K562 (cell line): Measurements from ENCODE around the gene DBNDD1. TPM values are rescaled to one million over a fixed set of nuclear protein-coding genes. Genes with fewer than 3 reads are reported as not detected.

Experiments
- ATAC-seq: fragments of 200-7000 bp; cut with Tn5 transposase; 3 replicates; pipeline ENCODE4 v1.9.1; 2020; ENCODE audit warnings: moderate library complexity
- BruUV-seq: library from RNA; stranded (reverse); fragments of 400-500 nt; replicated peaks from 2 replicates; lab custom pipeline; 2021; lab: Mats Ljungman, UMichigan
- CTCF ChIA-PET: fragments of 300-600 bp; formaldehyde crosslinking; extraction: SDS; loops from one replicate; lab custom pipeline; 2021; ENCODE audit warnings: low intra/inter-chr PET ratio; lab: Yijun Ruan, JAX
- POLR2A ChIA-PET: fragments of 300-600, 350-650 bp; sonication (Branson Sonifier 250); formaldehyde crosslinking; extraction: SDS; loops from one replicate; lab custom pipeline; 2021; ENCODE audit warnings: antibody characterized with exemption, inconsistent platforms; lab: Yijun Ruan, JAX
- DNase-seq, 4 experiments: peaks; one replicate each; pipeline versions ENCODE4 v3.0.0 to v3.0.0-alpha.2; 2011 to 2018; ENCODE audit warnings: low spot score in 3 of 4, mixed read lengths in 3 of 4; ENCODE audit errors: extremely low read depth in 1 of 4
- FAIRE-seq: peaks from 2 replicates; lab custom pipeline; 2011; peaks lifted over from hg19 to GRCh38; lab: Jason Lieb, UNC
- H2AFZ ChIP-seq: 2 replicates; pipeline ENCODE4 v1.6.0; 2011; ENCODE audit warnings: low read depth, low read length, control low read depth, inconsistent platforms
- H3K27ac ChIP-seq: fragments of 200-600 bp; 3 replicates; pipeline ENCODE4 v1.8.0; 2011; ENCODE audit warnings: low read depth, mild to moderate bottlenecking, control low read depth, inconsistent platforms, low read length, moderate library complexity, mixed read lengths; ENCODE audit errors: extremely low read depth
- H3K27me3 ChIP-seq, 2 experiments: fragments of 300-600 bp in 1 of 2; 2 replicates in 1 of 2; 3 replicates in 1 of 2; pipeline versions ENCODE4 v1.6.0 to v1.8.0; 2011; ENCODE audit warnings: inconsistent platforms in 2 of 2, low read length in 2 of 2, mild to moderate bottlenecking in 1 of 2, mixed read lengths in 1 of 2, moderate library complexity in 1 of 2; ENCODE audit not compliant: control insufficient read depth in 2 of 2, insufficient read depth in 2 of 2
- H3K36me3 ChIP-seq: fragments of 300-600 bp; 3 replicates; pipeline ENCODE4 v1.8.0; 2011; ENCODE audit warnings: mild to moderate bottlenecking, low read length, inconsistent platforms; ENCODE audit not compliant: control insufficient read depth, insufficient read depth
- H3K4me1 ChIP-seq, 2 experiments: fragments of 200-600 bp in 1 of 2; replicated peaks in 1 of 2; 2 replicates in 1 of 2; 3 replicates in 1 of 2; pipeline versions ENCODE4 v1.5.1 to v1.8.0; 2011; ENCODE audit warnings: inconsistent platforms in 2 of 2, low read length in 2 of 2, mild to moderate bottlenecking in 1 of 2, mixed read lengths in 1 of 2, moderate library complexity in 1 of 2; ENCODE audit not compliant: control insufficient read depth in 2 of 2, insufficient read depth in 2 of 2
- H3K4me2 ChIP-seq: 2 replicates; pipeline ENCODE4 v1.6.1; 2011; ENCODE audit warnings: low read length, control low read depth, inconsistent platforms, mixed read lengths; ENCODE audit not compliant: insufficient read depth
- H3K4me3 ChIP-seq: fragments of 200-600 bp; sonication (generic), shearing (Covaris generic); 2 replicates; pipeline ENCODE4 v1.5.1; 2016; ENCODE audit warnings: control low read depth, inconsistent platforms
- H3K79me2 ChIP-seq: fragments of 200-600 bp; 3 replicates; pipeline ENCODE4 v1.8.0; 2011; ENCODE audit warnings: low read length, inconsistent platforms; ENCODE audit not compliant: control insufficient read depth, insufficient read depth
- H3K9ac ChIP-seq, 2 experiments: 2 replicates each; pipeline versions ENCODE4 v1.6.0 to v1.6.1; 2011; ENCODE audit warnings: low read depth in 2 of 2, low read length in 2 of 2, control low read depth in 1 of 2, inconsistent platforms in 1 of 2, mild to moderate bottlenecking in 1 of 2, mixed read lengths in 1 of 2; ENCODE audit not compliant: insufficient read depth in 1 of 2
- H3K9me1 ChIP-seq: one replicate; pipeline ENCODE4 v1.6.0; 2011; ENCODE audit warnings: inconsistent platforms, mild to moderate bottlenecking, low read length, moderate library complexity; ENCODE audit not compliant: control insufficient read depth, insufficient read depth
- H3K9me3 ChIP-seq: replicated peaks from 2 replicates; pipeline ENCODE4 v1.5.1; 2011; ENCODE audit warnings: low read depth, low read length, inconsistent platforms; ENCODE audit not compliant: control insufficient read depth, insufficient read depth
- H4K20me1 ChIP-seq: replicated peaks from 2 replicates; pipeline ENCODE4 v1.6.1; 2011; ENCODE audit warnings: low read length, inconsistent platforms, mixed read lengths; ENCODE audit not compliant: control insufficient read depth, insufficient read depth
- DDX20 ChIP-seq: fragments of 450-650 bp; IDR thresholded peaks from 2 replicates; pipeline ENCODE4 v1.6.1; 2016; ENCODE audit warnings: missing genetic modification characterization, low read depth, mild to moderate bottlenecking, missing compliant biosample characterization, moderate library complexity
- FUS ChIP-seq: fragments of 200-400 bp; formaldehyde crosslinking; optimal IDR thresholded peaks from 2 replicates; pipeline ENCODE3; 2017; ENCODE audit warnings: low read depth, low read length
- HNRNPK ChIP-seq: fragments of 200-400 bp; formaldehyde crosslinking; IDR thresholded peaks from one replicate; pipeline ENCODE4 v1.6.1; 2018; ENCODE audit warnings: mild to moderate bottlenecking, low read depth, low read length; ENCODE audit not compliant: poor library complexity, severe bottlenecking
- ID3 ChIP-seq, 2 experiments: fragments of 250-450 bp in 1 of 2; fragments of 450-650 bp in 1 of 2; sonication (Bioruptor Pico) in 1 of 2; IDR thresholded peaks; 2 replicates each; pipeline versions ENCODE4 v1.6.1 to v1.8.0; 2016 to 2021; ENCODE audit warnings: mild to moderate bottlenecking in 2 of 2, moderate library complexity in 2 of 2, missing compliant biosample characterization in 1 of 2, missing genetic modification characterization in 1 of 2
- JUNB ChIP-seq: fragments of 450-650 bp; formaldehyde crosslinking; conservative IDR thresholded peaks from 2 replicates; pipeline ENCODE4 v1.4.0; 2020; ENCODE audit warnings: mild to moderate bottlenecking
- NBN ChIP-seq: fragments of 450-650 bp; IDR thresholded peaks from 2 replicates; pipeline ENCODE4 v1.6.1; 2016; ENCODE audit warnings: low read depth, mild to moderate bottlenecking
- NCOA4 ChIP-seq: fragments of 450-650 bp; IDR thresholded peaks from 2 replicates; pipeline ENCODE4 v1.6.1; 2018; ENCODE audit warnings: mild to moderate bottlenecking; ENCODE audit not compliant: partially characterized antibody
- RB1 ChIP-seq: fragments of 450-650 bp; IDR thresholded peaks from 2 replicates; pipeline ENCODE4 v1.6.1; 2017; ENCODE audit warnings: low read depth, mild to moderate bottlenecking
- SMAD1 ChIP-seq: fragments of 150-350 bp; IDR thresholded peaks from 2 replicates; pipeline ENCODE4 v1.6.1; 2014; ENCODE audit warnings: low read length, low read depth; ENCODE audit not compliant: partially characterized antibody
- UBTF ChIP-seq, 2 experiments: IDR thresholded peaks; 2 replicates each; pipeline ENCODE4 v1.6.1; 2012; ENCODE audit warnings: improper control_type of control experiment in 2 of 2, low read depth in 2 of 2, low read length in 2 of 2, borderline replicate concordance in 1 of 2
- ZBTB9 ChIP-seq: fragments of 450-650 bp; formaldehyde crosslinking; IDR thresholded peaks from 2 replicates; pipeline ENCODE4 v1.4.0; 2020; ENCODE audit warnings: mild to moderate bottlenecking, moderate library complexity
- ZNF133 ChIP-seq: fragments of 250-450 bp; sonication (Bioruptor Pico); IDR thresholded peaks from 2 replicates; pipeline ENCODE4 v1.4.0; 2020; ENCODE audit warnings: mild to moderate bottlenecking
- ZNF263 ChIP-seq: sonication (generic); formaldehyde crosslinking; IDR thresholded peaks from 2 replicates; pipeline ENCODE4 v1.8.0; 2022; ENCODE audit warnings: mild to moderate bottlenecking, missing genetic modification reagents, borderline replicate concordance
- ZNF384 ChIP-seq: IDR thresholded peaks from 2 replicates; pipeline ENCODE4 v1.6.1; 2012; ENCODE audit warnings: low read depth, low read length, improper control_type of control experiment
- ZNF449 ChIP-seq: fragments of 250-450 bp; sonication (Bioruptor Pico); IDR thresholded peaks from 2 replicates; pipeline ENCODE4 v1.8.0; 2022; ENCODE audit warnings: moderate library complexity, mild to moderate bottlenecking, inconsistent platforms
- WGBS: fragments of 100-300 bp; shearing (Covaris generic); methylation state at CpG from one replicate; pipeline ENCODE4 v1.1.6; 2016; ENCODE audit warnings: low coverage, mixed read lengths; ENCODE audit not compliant: insufficient coverage; ENCODE audit errors: missing lambda C conversion rate; 5-methylcytosine and 5-hydroxymethylcytosine counted together
- in situ Hi-C: fragments of 300-500 bp; cut with MboI; formaldehyde crosslinking; loops from 4 replicates; pipeline ENCODE4 v1.15.0; 2018; ENCODE audit warnings: inconsistent platforms, mixed read lengths
- intact Hi-C: fragments of 100-400 bp; cut with micrococcal nuclease; formaldehyde crosslinking; loops from 2 replicates; pipeline ENCODE4 v1.14.2; 2022
- polyA plus RNA-seq, 8 experiments: library from polyadenylated mRNA; depleted of rRNA in 4 of 8; stranded (reverse) in 5 of 8; unstranded in 3 of 8; fragments of >200 nt; fragmentation: Nextera tagmentation in 2 of 8; fragmentation: Illumina TruSeq in 1 of 8; extraction: Ambion mirVana in 2 of 8; extraction: Trizol in 1 of 8; gene quantifications; 2 replicates each; pipeline versions ENCODE4 v1.2.1 to v1.2.3, GENCODE V29; 2011 to 2014; ENCODE audit warnings: inconsistent platforms in 1 of 8, missing spikeins in 1 of 8
- total RNA-seq, 7 experiments: library from RNA; depleted of rRNA in 6 of 7; stranded (reverse); fragments of >200 nt in 6 of 7; fragmentation: Illumina TruSeq in 2 of 7; extraction: Trizol in 2 of 7; gene quantifications; 2 replicates each; pipeline versions ENCODE4 v1.2.1 to v1.2.3, GENCODE V29; 2011 to 2021; ENCODE audit warnings: low replicate concordance in 1 of 7

The DBNDD1 gene
- total and polyA plus RNA-seq, 9 of the 15 experiments (the other 6 are each of a cell fraction or from before 2014, with no cell fraction given) = 0.55 to 13.0 (median 5.8) TPM

DNA sequence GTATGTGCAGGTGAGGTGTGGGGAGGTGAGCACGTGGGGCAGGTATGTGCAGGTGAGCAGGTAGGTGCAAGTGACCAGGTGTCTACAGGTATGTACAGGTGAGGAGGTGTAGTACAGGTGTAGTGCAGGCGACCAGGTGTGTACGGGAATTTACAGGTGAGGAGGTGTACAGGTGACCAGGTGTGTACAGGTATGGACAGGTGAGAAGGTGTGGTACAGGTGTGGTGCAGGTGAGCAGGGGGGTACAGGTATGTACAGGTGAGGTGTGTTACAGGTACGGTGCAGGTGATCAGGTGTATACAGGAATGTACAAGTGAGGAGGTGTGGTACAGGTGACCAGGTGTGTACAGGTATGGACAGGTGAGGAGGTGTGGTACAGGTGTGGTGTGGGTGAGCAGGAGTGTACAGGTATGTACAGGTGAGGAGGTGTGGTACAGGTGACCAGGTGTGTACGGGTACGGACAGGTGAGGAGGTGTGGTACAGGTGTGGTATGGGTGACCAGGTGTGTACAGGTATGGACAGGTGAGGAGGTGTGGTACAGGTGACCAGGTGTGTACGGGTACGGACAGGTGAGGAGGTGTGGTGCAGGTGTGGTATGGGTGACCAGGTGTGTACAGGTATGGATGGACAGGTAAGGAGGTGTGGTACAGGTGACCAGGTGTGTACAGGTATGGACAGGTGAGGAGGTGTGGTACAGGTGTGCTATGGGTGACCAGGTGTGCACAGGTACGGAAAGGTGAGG, 12.8 kb upstream of the DBNDD1 start:
- Histone ChIP-seq H3K9me3 (no peaks in the 10 kb centered on the region), H3K79me2 (no peaks in the 10 kb centered on the region), H3K4me2 (no peak overlapping the region), H3K4me3 (no peak overlapping the region), H2AFZ (no peak overlapping the region), H3K9me1 (peaks cover 5% of the 10 kb centered on the region), H3K27me3 (no peaks in the 10 kb centered on the region; a peak in 1 of 5 replicates), H3K4me1 (peaks cover 0 to 3% of the 10 kb centered on the region in 2 experiments; a peak in 1 of 5 replicates), H3K9ac (no peak overlapping the region), H4K20me1 (peaks cover 12% of the 10 kb centered on the region), H3K36me3 (peaks cover 63% of the 10 kb centered on the region; the same call in 2 of the 3 replicates), H3K27ac (no peak overlapping the region; the same call in 2 of the 3 replicates)
- DNase-seq = peak in 1 of 4 experiments; percentile 35
- ATAC-seq = no peak
- WGBS = 84% methylated on average over 8 of the region's 9 CpGs
- no TSS peak for BruUV-seq
- in situ Hi-C loops = no loop called here
- ChIA-PET POLR2A (interaction anchor here (0.6 to 1.3 kb wide), 2 partner anchors 9 to 60 kb away, joined by 3 read pairs; no protein-coding TSS in a partner anchor), CTCF (interaction anchor here (0.6 kb wide), 1 partner anchor 458 kb away, joined by 3 read pairs; no protein-coding TSS in a partner anchor)
- intact Hi-C loops = no loop called here
- peak; percentile 11 for FAIRE-seq
- TF ChIP-seq ID3 (CRISPR knock-in tag; IDR thresholded peaks at IDR 0.05) (no peak), ID3 (tag; IDR thresholded peaks at IDR 0.05) (no peak), RB1 (no peak), JUNB (CRISPR knock-in tag) (no peak), HNRNPK (no peak), DDX20 (tag) (no peak), ZNF384 (no peak), UBTF (IDR thresholded peaks at IDR 0.05; ENCODE audit: borderline replicate concordance in 1 of 2, low read depth in 2 of 2, low read length in 2 of 2) (no peak), FUS (no peak), ZNF133 (no peak), NBN (no peak), NCOA4 (no peak), ZBTB9 (CRISPR knock-in tag) (no peak), ZNF263 (CRISPR knock-in tag) (no peak), ZNF449 (CRISPR knock-in tag) (no peak), SMAD1 (no peak)
